ENCODE data around the gene DNM2.
"Not testable (repeated sequence)": the region's sequence is repeated elsewhere in the genome, so short reads cannot be mapped to it uniquely, and the experiment has no call there.

Gene DNM2

DNA sequence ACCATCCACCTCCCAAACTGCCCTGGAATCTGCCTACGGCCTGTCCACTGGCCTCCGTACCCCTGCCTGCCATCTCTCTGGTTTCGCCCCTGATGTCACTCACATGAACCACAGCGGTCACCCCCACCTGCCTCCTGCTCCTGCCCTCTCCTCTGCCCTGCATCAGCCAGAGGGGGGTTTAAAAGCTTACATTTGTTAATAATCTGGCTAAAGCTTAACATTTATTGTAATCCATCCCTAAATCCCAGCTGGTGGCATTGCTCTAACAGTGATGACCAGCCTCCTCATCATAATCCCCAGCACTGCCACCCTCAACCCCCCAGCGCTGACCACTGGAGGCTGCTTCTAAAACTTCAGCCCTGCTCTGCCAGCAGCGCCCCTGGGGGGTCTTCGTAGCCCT lies 38.9 kb downstream of the DNM2 start:
- TF ChIP-seq CTBP1 (IDR thresholded peaks at IDR 0.05; ENCODE audit: borderline replicate concordance) (no peak), SUZ12 (IDR thresholded peaks at IDR 0.05) (no peak), FOXM1 (IDR thresholded peaks at IDR 0.05; ENCODE audit: borderline replicate concordance) (no peak), ARNT (IDR thresholded peaks at IDR 0.05) (no peak), TARDBP (IDR thresholded peaks at IDR 0.05) (no peak), ELF4 (IDR thresholded peaks at IDR 0.05) (no peak), NFRKB (IDR thresholded peaks at IDR 0.05) (no peak), HDGF (IDR thresholded peaks at IDR 0.05; ENCODE audit: borderline replicate concordance) (no peak)
- ChIA-PET POLR2A (interaction anchor here (1.3 kb wide), 1 partner anchor 39 kb away, joined by 3 read pairs; the partner anchor contains the start of gene DNM2), CTCF (no interaction called here)
- no peak for DNase-seq (ENCODE audit: extremely low spot score)

DNA sequence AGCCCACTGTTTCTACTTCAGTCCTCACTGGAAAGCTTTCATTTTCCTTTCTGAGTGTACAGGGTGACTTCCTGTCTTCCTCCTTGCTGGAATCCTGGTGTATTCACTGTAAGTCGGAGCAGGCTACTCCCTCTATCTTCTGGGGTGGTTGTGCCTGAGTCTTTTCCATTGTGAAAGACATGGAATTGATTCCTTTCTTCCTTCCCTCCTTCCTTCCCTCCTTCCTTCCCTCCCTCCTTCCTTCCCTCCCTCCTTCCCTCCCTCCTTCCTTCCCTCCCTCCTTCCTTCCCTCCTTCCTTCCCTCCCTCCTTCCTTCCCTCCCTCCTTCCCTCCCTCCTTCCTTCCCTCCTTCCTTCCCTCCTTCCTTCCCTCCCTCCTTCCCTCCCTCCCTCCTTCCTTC lies 40.2 kb downstream of the DNM2 start:
- POLR2A ChIA-PET; DNase-seq (ENCODE audit: extremely low spot score); CTCF ChIA-PET: not testable (repeated sequence)

DNA sequence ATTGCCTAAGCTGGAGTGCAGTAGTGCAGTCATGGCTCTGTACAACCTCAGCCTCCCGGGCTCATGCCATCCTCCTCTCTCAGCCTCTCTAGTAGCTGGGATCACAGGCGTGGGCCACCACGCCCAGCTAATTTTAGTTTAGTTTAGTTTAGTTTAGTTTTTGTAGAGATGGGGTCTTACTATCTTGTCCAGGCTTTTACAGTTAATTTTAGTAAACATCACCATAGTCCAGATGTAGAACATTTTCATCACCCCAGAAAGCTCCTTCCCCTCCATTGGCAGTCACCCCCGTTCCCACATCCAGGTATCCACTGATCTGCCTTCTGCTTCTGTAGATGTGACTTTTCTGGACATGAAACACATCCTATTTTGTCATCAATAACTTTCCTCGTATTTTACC lies 41.1 kb downstream of the DNM2 start:
- TF ChIP-seq ARNT (IDR thresholded peaks at IDR 0.05) (no peak), SUZ12 (IDR thresholded peaks at IDR 0.05) (no peak), L3MBTL2 (conservative IDR thresholded peaks at IDR 0.05) (no peak), ZNF384 (IDR thresholded peaks at IDR 0.05) (no peak), HDGF (IDR thresholded peaks at IDR 0.05; ENCODE audit: borderline replicate concordance) (no peak), FOXA1 (IDR thresholded peaks at IDR 0.05) (no peak), ELF4 (IDR thresholded peaks at IDR 0.05) (no peak), CTBP1 (IDR thresholded peaks at IDR 0.05; ENCODE audit: borderline replicate concordance) (no peak), NFRKB (IDR thresholded peaks at IDR 0.05) (no peak), SP1 (IDR thresholded peaks at IDR 0.05) (no peak), FOXK2 (IDR thresholded peaks at IDR 0.05) (no peak), BHLHE40 (IDR thresholded peaks at IDR 0.05; ENCODE audit: borderline replicate concordance) (no peak), LEF1 (IDR thresholded peaks at IDR 0.05; ENCODE audit: borderline replicate concordance) (no peak), TARDBP (IDR thresholded peaks at IDR 0.05) (no peak), FOXM1 (IDR thresholded peaks at IDR 0.05; ENCODE audit: borderline replicate concordance) (no peak)
- TF ChIP-seq, protein P1, sequence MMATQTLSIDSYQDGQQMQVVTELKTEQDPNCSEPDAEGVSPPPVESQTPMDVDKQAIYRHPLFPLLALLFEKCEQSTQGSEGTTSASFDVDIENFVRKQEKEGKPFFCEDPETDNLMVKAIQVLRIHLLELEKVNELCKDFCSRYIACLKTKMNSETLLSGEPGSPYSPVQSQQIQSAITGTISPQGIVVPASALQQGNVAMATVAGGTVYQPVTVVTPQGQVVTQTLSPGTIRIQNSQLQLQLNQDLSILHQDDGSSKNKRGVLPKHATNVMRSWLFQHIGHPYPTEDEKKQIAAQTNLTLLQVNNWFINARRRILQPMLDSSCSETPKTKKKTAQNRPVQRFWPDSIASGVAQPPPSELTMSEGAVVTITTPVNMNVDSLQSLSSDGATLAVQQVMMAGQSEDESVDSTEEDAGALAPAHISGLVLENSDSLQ (IDR thresholded peaks at IDR 0.05): no peak
- POLR2A ChIA-PET: interaction anchor here (0.7 kb wide), 1 partner anchor 77 kb away, joined by 3 read pairs; the partner anchor contains the start of gene TMED1
- no peak for DNase-seq (ENCODE audit: extremely low spot score)
- CTCF ChIA-PET: no interaction called here

DNA sequence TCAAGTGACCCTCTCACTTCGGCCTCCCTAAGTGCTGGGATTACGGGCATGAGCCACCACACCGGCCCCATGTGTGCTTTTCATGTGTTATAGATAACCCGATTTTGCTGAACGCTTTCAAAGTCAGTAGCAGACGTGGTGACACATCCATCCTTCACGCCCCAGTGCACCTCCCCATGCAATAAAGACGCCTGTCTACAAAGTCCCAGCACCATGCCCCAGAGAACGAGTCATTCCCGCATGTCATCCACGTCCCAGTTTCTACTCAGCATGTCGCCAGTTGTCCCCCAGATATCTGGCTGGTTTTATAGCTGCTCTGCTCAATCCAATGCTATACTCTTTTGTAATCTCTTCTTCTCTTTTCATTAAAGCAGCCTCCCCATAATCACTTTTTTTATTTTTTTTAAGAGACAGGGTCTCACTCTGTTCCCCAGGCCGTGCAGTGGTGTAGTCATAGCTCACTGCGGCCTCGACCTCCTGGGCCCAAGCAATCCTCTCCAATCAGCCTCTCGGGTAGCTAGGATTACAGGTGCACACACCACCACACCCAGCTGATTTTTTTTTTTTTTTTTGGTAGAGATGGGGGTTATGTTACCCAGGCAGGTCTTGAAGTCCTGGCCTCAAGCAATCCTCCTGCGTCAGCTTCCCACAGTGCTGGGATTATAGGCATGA lies 42.5 kb downstream of the DNM2 start:
- peak; percentile 47 for DNase-seq (ENCODE audit: extremely low spot score)
- ChIA-PET POLR2A (no interaction called here), CTCF (interaction anchor here (0.9 kb wide), 1 partner anchor 43 kb away, joined by 3 read pairs; the partner anchor contains the start of gene DNM2)
- TF ChIP-seq BHLHE40 (IDR thresholded peaks at IDR 0.05; ENCODE audit: borderline replicate concordance) (no peak), ARNT (IDR thresholded peaks at IDR 0.05) (no peak), CTBP1 (IDR thresholded peaks at IDR 0.05; ENCODE audit: borderline replicate concordance) (no peak), FOXM1 (IDR thresholded peaks at IDR 0.05; ENCODE audit: borderline replicate concordance) (no peak), LEF1 (IDR thresholded peaks at IDR 0.05; ENCODE audit: borderline replicate concordance) (no peak), TARDBP (IDR thresholded peaks at IDR 0.05) (no peak), ZNF384 (IDR thresholded peaks at IDR 0.05) (peak; percentile 47; the same call in 1 of the 2 replicates)
- TF ChIP-seq, protein P1 (IDR thresholded peaks at IDR 0.05): peak; percentile 65

DNA sequence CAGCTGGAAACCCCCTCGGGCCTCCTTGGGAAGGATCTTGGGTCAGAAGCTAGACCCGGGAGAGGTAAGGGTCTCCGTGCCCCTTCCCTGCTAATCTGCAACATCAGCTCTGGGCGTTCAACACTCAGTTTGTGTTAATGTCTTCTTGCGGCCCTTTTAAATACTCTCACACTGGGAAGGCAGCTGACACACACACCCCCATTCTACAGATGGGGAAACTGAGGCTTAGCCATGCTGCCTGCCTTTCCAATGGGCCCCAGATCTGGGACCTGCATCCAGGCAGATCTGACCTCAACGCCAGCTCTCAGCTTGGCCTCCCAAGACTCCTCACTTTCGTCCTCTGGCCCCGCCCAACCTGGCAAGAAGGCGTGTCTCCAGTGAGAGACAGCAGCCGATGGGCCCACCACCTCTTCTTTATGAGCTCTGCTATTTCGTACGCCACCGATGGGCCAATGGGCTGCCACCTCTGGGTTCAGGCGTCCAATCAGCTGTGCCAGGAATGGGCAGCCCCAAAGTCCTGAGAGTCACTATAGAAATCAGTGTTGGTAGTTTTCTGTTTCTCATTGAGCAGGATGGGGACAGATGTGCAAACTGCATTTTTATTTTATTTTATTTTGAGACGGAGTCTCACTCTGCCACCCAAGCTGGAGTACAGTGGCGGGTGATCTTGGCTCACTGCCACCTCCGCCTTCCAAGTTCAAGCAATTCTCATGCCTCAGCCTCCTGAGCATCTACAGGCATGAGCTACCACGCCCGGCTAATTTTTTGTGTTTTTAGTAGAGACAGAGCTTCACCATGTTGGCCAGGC lies 43.8 kb downstream of the DNM2 start:
- TF ChIP-seq L3MBTL2 (conservative IDR thresholded peaks at IDR 0.05) (no peak), ELF4 (IDR thresholded peaks at IDR 0.05) (no peak), FOXM1 (IDR thresholded peaks at IDR 0.05; ENCODE audit: borderline replicate concordance) (no peak), LEF1 (IDR thresholded peaks at IDR 0.05; ENCODE audit: borderline replicate concordance) (no peak), FOXA1 (IDR thresholded peaks at IDR 0.05) (no peak), SP1 (IDR thresholded peaks at IDR 0.05) (no peak), FOXK2 (IDR thresholded peaks at IDR 0.05) (no peak), CTBP1 (IDR thresholded peaks at IDR 0.05; ENCODE audit: borderline replicate concordance) (no peak), SUZ12 (IDR thresholded peaks at IDR 0.05) (no peak), NFRKB (IDR thresholded peaks at IDR 0.05) (no peak), BHLHE40 (IDR thresholded peaks at IDR 0.05; ENCODE audit: borderline replicate concordance) (no peak)
- TF ChIP-seq, protein P1 (IDR thresholded peaks at IDR 0.05): no peak
- DNase-seq (ENCODE audit: extremely low spot score): no peak
- ChIA-PET POLR2A (no interaction called here), CTCF (interaction anchor here (0.9 kb wide), 1 partner anchor 44 kb away, joined by 3 read pairs; the partner anchor contains the start of gene DNM2)

DNA sequence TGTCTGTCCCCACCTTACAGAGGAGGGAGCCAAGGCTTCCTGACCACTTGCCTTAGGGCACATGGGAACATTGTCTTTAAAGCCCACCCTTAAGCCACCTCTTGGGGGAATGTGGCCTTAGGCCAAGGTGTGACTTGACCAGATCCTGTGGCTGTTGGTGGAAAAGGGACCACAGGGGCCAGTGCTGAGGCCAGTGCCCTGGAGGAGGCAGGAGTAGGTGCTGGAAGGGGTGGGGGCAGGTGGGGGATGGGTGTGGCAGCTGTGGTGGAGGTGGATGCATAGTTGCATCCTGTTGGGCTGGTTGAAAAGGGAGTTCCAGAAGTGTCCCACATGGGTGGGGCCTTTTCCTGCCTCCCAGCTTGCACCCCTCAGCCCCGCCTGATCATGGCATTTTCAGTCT lies 44.8 kb downstream of the DNM2 start:
- TF ChIP-seq SUZ12 (IDR thresholded peaks at IDR 0.05): no peak
- TF ChIP-seq TARDBP (IDR thresholded peaks at IDR 0.05): no peak
- no peak for TF ChIP-seq BHLHE40 (IDR thresholded peaks at IDR 0.05; ENCODE audit: borderline replicate concordance)
- no peak for TF ChIP-seq ELF4 (IDR thresholded peaks at IDR 0.05)
- TF ChIP-seq CTBP1 (IDR thresholded peaks at IDR 0.05; ENCODE audit: borderline replicate concordance): no peak
- DNase-seq (ENCODE audit: extremely low spot score): no peak
- ChIA-PET CTCF (no interaction called here), POLR2A (interaction anchor here (1.4 kb wide), 1 partner anchor 45 kb away, joined by 6 read pairs; the partner anchor contains the start of gene DNM2)

Data from HEK293T (cell line).